Measurements from ENCODE around the gene LCE7A. TPM values are rescaled to one million over a fixed set of nuclear protein-coding genes. Genes with fewer than 3 reads are reported as not detected.

The LCE7A gene
- total and polyA plus RNA-seq, 2 donors from 2014 or later: not detected

- Histone ChIP-seq H3K4me3 (ENCODE audit: low read length in 3 of 3) (no peak within 1 kb of the TSS), H3K27ac (ENCODE audit: low read depth in 2 of 2, low read length in 2 of 2) (no peak within 1 kb of the TSS), H3K9ac (ENCODE audit: low read length in 3 of 3) (no peak within 1 kb of the TSS), H3K27me3 (ENCODE audit: control insufficient read depth, insufficient read depth, low read length) (no peaks in the 10 kb centered on the region), H3K9me3 (ENCODE audit: control insufficient read depth in 2 of 3, insufficient read depth in 1 of 3, low read length in 3 of 3) (no peaks in the 10 kb centered on the region), H3K36me3 (ENCODE audit: control insufficient read depth in 2 of 3, insufficient read depth in 3 of 3, low read length in 3 of 3) (no peaks in the 10 kb centered on the region), H3K4me1 (ENCODE audit: control insufficient read depth in 2 of 3, insufficient read depth in 2 of 3, low read depth in 1 of 3, low read length in 3 of 3) (no peaks in the 10 kb centered on the region)
- DNase-seq (no peak), FAIRE-seq (no peak)
- TF ChIP-seq CTCF (IDR thresholded peaks at IDR 0.05; ENCODE audit: borderline replicate concordance, extremely low read depth, insufficient read depth): no peak
- intact Hi-C loops (cut with DNase I): no loop called here
These were observed 32.6 kb upstream of the LCE7A start, which contains the start of gene LCE1A for GRCh38 chr1:152827173-152827572. LCE1A (plus strand) TSS chr1:152827473; CDS start chr1:152827473, 0 bp downstream.

- no peak for TF ChIP-seq CTCF (IDR thresholded peaks at IDR 0.05; ENCODE audit: borderline replicate concordance, extremely low read depth, insufficient read depth)
These were observed 22.9 kb upstream of the LCE7A start for GRCh38 chr1:152836870-152837269.

GRCh38 chr1:152842556-152842955, 17.2 kb upstream of the LCE7A start, which contains the start of gene LCE6A:
LCE6A (plus strand) TSS chr1:152842856; CDS start chr1:152843521, 665 bp downstream.
- TF ChIP-seq CTCF (IDR thresholded peaks at IDR 0.05; ENCODE audit: borderline replicate concordance, extremely low read depth, insufficient read depth): no peak
- H3K27ac ChIP-seq (ENCODE audit: low read depth in 2 of 2, low read length in 2 of 2): no peak within 1 kb of the TSS
- no peak for FAIRE-seq
- H3K9me3 ChIP-seq (ENCODE audit: control insufficient read depth in 2 of 3, insufficient read depth in 1 of 3, low read length in 3 of 3): no peaks in the 10 kb centered on the region
- intact Hi-C loops (cut with DNase I): no loop called here
- no peak within 1 kb of the TSS for H3K9ac ChIP-seq (ENCODE audit: low read length in 3 of 3)
- H3K36me3 ChIP-seq (ENCODE audit: control insufficient read depth in 2 of 3, insufficient read depth in 3 of 3, low read length in 3 of 3): no peaks in the 10 kb centered on the region
- H3K27me3 ChIP-seq (ENCODE audit: control insufficient read depth, insufficient read depth, low read length): no peaks in the 10 kb centered on the region
- no peak for DNase-seq
- no peak within 1 kb of the TSS for H3K4me3 ChIP-seq (ENCODE audit: low read length in 3 of 3)
- H3K4me1 ChIP-seq (ENCODE audit: control insufficient read depth in 2 of 3, insufficient read depth in 2 of 3, low read depth in 1 of 3, low read length in 3 of 3): no peaks in the 10 kb centered on the region

More at GRCh38 chr1:152836870-152837269, 22.9 kb upstream of the LCE7A start:
- no peak overlapping the region for H3K4me3 ChIP-seq (ENCODE audit: low read length in 3 of 3)
- FAIRE-seq: no peak
- no peaks in the 10 kb centered on the region for H3K9me3 ChIP-seq (ENCODE audit: control insufficient read depth in 2 of 3, insufficient read depth in 1 of 3, low read length in 3 of 3)
- no peaks in the 10 kb centered on the region for H3K36me3 ChIP-seq (ENCODE audit: control insufficient read depth in 2 of 3, insufficient read depth in 3 of 3, low read length in 3 of 3)
- intact Hi-C loops (cut with DNase I): no loop called here
- no peak overlapping the region for H3K9ac ChIP-seq (ENCODE audit: low read length in 3 of 3)
- DNase-seq: no peak
- H3K27me3 ChIP-seq (ENCODE audit: control insufficient read depth, insufficient read depth, low read length): no peaks in the 10 kb centered on the region
- no peaks in the 10 kb centered on the region for H3K4me1 ChIP-seq (ENCODE audit: control insufficient read depth in 2 of 3, insufficient read depth in 2 of 3, low read depth in 1 of 3, low read length in 3 of 3)
- no peak overlapping the region for H3K27ac ChIP-seq (ENCODE audit: low read depth in 2 of 2, low read length in 2 of 2)

- Histone ChIP-seq H3K4me3 (ENCODE audit: low read length in 3 of 3) (no peak overlapping the region), H3K9me3 (ENCODE audit: control insufficient read depth in 2 of 3, insufficient read depth in 1 of 3, low read length in 3 of 3) (no peaks in the 10 kb centered on the region), H3K9ac (ENCODE audit: low read length in 3 of 3) (no peak overlapping the region), H3K27me3 (ENCODE audit: control insufficient read depth, insufficient read depth, low read length) (no peaks in the 10 kb centered on the region), H3K4me1 (ENCODE audit: control insufficient read depth in 2 of 3, insufficient read depth in 2 of 3, low read depth in 1 of 3, low read length in 3 of 3) (no peaks in the 10 kb centered on the region), H3K36me3 (ENCODE audit: control insufficient read depth in 2 of 3, insufficient read depth in 3 of 3, low read length in 3 of 3) (no peaks in the 10 kb centered on the region), H3K27ac (ENCODE audit: low read depth in 2 of 2, low read length in 2 of 2) (no peak overlapping the region)
- DNase-seq (no peak), FAIRE-seq (no peak)
- intact Hi-C loops (cut with DNase I): no loop called here
- TF ChIP-seq CTCF (IDR thresholded peaks at IDR 0.05; ENCODE audit: borderline replicate concordance, extremely low read depth, insufficient read depth): no peak
These were observed 4.1 kb upstream of the LCE7A start for GRCh38 chr1:152855661-152856060.

Measured in kidney (tissue), 14 donors.